HG03520 (cell line): Measurements from ENCODE around the gene PDGFA.

Source experiments
- ATAC-seq: cut with Tn5 transposase; IDR thresholded peaks from one replicate; pipeline ENCODE4 v1.9.1; 2021; ENCODE audit warnings: mild to moderate bottlenecking, moderate library complexity; ENCODE audit not compliant: unreplicated experiment

The PDGFA gene

DNA sequence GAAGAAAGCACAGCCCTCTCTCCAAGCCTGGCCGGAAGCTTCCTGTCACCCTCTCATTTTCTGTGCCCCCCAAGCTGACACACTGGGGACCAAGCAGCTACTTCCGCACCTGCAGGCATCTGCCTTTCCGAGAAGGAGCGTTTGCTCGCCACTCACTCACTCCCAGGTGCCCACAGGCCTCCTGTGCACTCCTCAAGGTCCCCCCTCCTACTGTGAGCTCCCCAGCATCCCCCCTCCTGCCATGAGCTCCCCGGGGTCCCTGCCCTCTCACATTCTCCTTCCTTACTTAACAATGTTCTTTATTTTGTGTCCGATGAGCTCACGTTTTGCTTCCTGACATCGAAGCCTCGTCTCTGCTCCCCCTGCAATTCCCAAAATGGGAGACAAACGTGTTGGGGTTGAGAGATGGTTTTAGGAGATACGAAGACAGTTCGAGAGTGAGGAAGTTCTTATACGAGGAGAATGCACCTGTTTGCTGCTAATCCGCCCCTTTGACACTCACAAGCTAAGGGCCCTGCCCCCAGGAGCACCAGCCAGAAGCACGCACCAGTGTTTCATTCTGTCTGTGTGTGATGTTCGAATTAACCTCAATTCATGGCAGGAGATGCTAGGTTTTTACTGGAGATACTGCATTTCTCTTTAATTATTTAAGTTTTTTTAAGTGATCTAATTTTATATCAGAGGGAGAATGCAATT, 70.2 kb downstream of the PDGFA start:
- no peak for ATAC-seq

DNA sequence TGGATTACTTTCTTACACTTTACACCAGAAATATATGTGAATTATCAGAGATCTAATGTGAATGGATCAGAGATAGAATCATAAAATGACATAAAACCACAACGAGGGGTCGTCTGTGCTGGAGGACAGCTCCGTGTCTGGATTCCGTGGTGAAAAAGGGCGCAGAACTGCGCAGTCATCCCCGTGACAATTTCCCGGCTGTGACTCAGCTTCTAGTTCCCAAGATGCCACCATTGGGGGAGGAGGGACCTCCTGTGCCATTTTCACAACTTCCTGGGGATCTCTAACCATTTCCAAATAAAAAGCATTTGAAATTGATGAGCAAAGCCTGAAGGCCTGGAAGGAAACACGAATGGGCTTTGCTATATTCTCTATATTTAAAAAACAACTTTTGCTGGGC, 72.1 kb downstream of the PDGFA start:
- ATAC-seq, result no peak
